GM19099 (cell line): ENCODE data around the gene ZNF883.

Source experiments
- POLR2A ChIP-seq: IDR thresholded peaks from 3 replicates; pipeline ENCODE4 v1.6.1; 2011; ENCODE audit warnings: low read depth; ENCODE audit not compliant: insufficient read length; ENCODE audit errors: extremely low read depth

The ZNF883 gene

DNA sequence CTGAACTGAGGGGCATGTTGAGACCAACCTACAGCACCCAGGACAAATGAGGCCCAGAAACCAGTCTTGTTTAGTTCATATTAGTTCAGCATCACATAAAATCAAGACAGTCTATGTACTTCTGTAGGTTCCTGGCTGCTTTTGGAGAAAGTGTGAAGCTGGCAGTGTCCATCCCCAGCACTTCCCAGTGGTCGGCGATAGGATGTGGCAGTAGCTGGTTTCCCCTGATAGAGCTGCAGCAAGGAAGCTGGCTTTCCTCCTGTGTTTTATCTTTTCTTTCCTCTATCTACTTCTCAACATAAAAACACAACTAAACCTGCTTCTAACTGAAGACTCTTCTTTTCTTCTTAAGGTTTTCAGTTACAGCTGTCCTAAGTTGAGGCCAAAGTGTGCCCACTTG lies 78.3 kb downstream of the ZNF883 start:
- no peak for TF ChIP-seq POLR2A

DNA sequence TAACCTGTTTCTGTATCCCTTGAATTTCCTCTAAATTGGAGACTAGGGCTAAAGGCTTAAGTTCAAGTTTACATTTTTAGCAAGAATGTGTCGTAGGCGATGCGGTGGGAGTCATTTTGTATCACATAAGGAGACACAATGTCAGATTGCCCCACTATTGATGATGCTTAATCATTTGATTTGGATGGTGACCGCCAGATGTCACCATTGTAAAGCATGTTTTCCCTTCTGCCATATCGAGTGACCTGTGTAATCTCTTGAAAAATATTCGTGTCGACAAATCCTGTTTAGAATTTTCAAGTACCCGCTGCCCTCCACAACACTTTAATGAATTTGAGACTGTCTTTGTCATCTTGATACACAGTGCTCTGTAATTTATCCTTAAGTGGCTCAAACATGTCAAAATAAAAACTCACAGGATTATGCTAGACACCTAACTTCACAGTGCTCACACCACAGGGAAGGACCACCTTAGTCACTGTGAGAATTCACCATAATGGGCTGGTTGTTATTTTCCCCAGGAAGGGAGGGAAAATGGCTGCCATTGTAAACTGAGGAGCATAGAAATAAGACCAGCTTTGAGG lies 86.8 kb downstream of the ZNF883 start:
- TF ChIP-seq POLR2A = no peak

GRCh38 chr9:112921549-112921948 lies 90.4 kb downstream of the ZNF883 start:
- no peak for TF ChIP-seq POLR2A

- TF ChIP-seq POLR2A = no peak
These were observed 94.0 kb downstream of the ZNF883 start for GRCh38 chr9:112917987-112918362.

GRCh38 chr9:112917047-112917986 lies 94.7 kb downstream of the ZNF883 start:
- no peak for TF ChIP-seq POLR2A

- TF ChIP-seq POLR2A = no peak
These were observed 97.5 kb downstream of the ZNF883 start for GRCh38 chr9:112914524-112914923.

- no peak for TF ChIP-seq POLR2A
These were observed 98.7 kb downstream of the ZNF883 start for GRCh38 chr9:112913326-112913725.

GRCh38 chr9:112912636-112913035 lies 99.4 kb downstream of the ZNF883 start:
- TF ChIP-seq POLR2A = no peak

DNA sequence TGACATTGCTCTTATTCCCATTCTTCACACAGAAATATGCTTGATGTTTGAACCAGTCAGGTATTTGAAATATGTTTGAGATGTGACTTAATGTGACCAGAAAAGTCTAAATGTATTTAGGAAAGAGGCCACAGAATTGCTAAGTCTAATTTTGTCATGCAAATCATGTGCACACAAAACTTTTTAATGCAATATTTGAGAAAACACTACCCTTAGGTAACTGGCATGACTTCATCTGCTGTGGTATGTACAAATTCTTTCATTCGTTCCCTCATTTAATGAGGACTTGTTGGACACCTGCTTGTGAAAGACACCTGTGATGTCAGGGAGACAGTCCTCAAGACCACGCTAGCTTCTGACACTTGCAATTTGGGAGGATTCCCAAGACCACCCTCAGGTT lies 100.3 kb downstream of the ZNF883 start:
- TF ChIP-seq POLR2A = no peak
